Measurements from ENCODE around the gene ZNF658.
A peak's percentile ranks its signal among the peaks of the same experiment; 100 is the strongest.
"Not testable (repeated sequence)": the region's sequence is repeated elsewhere in the genome, so short reads cannot be mapped to it uniquely, and the experiment has no call there.

ZNF658 gene

DNA sequence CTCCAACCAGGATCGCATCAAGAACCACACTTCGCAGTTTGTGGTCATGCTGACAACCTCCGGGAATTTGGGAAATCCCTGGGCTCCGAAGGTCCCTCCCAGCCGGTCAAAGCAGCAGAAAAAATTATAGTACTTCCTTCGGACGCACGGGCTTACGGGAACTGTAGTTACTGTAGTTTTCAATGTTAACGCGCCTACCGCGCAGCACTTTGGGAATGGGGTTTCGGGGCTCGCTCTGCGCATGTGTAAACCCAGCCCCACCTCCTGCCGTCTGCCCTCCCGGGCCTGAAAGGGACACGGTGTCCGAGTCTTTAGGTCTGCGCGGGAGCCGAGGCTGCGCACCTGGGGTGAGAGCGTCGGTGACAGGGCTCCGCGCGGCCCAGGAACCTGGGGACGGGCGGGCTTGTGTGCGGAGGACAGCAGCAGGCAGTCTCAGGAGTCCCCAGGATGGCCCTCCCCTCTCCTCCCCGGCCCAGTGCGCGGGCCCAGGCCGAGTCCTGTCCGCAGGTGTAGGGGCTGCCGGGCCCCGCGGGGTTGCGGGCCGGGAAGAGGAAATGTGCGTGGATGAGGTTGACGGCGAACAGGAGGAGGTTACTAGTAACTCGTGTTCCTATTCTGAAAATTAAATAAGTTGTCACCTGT lies at the start of gene ZNF658:
ZNF658 (plus strand) TSS at position 236 of the 642 bp plus-strand sequence. CDS start 2,837 bp downstream, outside the sequence.
- H3K4me1 ChIP-seq (ENCODE audit: control insufficient read depth, insufficient read depth, low read length); H3K9ac ChIP-seq (ENCODE audit: low read depth, low read length); H3K27ac ChIP-seq (ENCODE audit: low read depth, low read length); H3K36me3 ChIP-seq (ENCODE audit: control insufficient read depth, insufficient read depth, low read length); H3K9me3 ChIP-seq (ENCODE audit: control insufficient read depth, insufficient read depth, low read length); H3K27me3 ChIP-seq (ENCODE audit: control insufficient read depth, insufficient read depth, low read length): not testable (repeated sequence)
- peak within 1 kb of the TSS; percentile 65 for H3K4me3 ChIP-seq (ENCODE audit: low read depth, low read length)

DNA sequence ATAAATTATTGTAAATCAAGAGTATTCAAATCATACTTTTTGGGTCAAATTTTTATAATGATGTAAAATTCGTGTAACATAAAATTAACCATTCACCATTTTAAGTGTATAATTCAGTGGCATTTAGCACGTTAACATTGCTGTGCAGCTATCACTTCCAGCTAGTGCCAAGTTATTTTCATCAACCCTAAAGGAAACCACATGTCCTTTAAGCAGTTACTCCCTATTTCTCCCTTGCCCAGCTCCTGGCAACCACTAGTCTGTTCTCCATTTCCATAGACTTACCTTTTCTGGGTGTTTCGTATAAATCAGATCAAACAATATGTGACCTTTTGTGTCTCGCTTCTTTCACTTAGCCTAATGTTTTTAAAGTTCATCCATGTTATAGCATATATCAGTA lies 38.8 kb upstream of the ZNF658 start:
- not testable (repeated sequence) for H3K36me3 ChIP-seq (ENCODE audit: control insufficient read depth, insufficient read depth, low read length); H3K9me3 ChIP-seq (ENCODE audit: control insufficient read depth, insufficient read depth, low read length); H3K27ac ChIP-seq (ENCODE audit: low read depth, low read length); H3K4me3 ChIP-seq (ENCODE audit: low read depth, low read length); H3K9ac ChIP-seq (ENCODE audit: low read depth, low read length); H3K4me1 ChIP-seq (ENCODE audit: control insufficient read depth, insufficient read depth, low read length); H3K27me3 ChIP-seq (ENCODE audit: control insufficient read depth, insufficient read depth, low read length)

DNA sequence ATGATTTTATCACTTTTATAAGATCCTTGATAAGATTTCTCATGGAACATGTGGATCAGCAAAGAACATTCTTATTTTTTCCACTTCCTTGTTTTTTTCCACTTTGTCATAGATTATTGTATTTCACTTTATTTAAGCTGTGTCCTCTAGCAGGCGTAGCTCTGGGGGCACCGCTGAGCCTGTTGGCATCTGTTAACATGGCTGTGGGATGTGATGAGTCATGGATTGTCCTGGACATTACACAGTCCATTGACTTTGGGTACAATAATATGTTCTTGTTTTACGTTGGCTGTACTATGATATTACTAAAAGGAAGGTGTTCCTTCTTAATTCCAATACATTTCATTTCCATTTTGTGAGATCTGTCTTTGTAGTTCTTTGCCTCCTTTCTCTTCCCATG lies 31.9 kb upstream of the ZNF658 start:
- H3K9me3 ChIP-seq (ENCODE audit: control insufficient read depth, insufficient read depth, low read length); H3K27me3 ChIP-seq (ENCODE audit: control insufficient read depth, insufficient read depth, low read length); H3K4me3 ChIP-seq (ENCODE audit: low read depth, low read length); H3K36me3 ChIP-seq (ENCODE audit: control insufficient read depth, insufficient read depth, low read length); H3K4me1 ChIP-seq (ENCODE audit: control insufficient read depth, insufficient read depth, low read length); H3K27ac ChIP-seq (ENCODE audit: low read depth, low read length); H3K9ac ChIP-seq (ENCODE audit: low read depth, low read length): not testable (repeated sequence)

- H3K27ac ChIP-seq (ENCODE audit: low read depth, low read length); H3K27me3 ChIP-seq (ENCODE audit: control insufficient read depth, insufficient read depth, low read length); H3K4me1 ChIP-seq (ENCODE audit: control insufficient read depth, insufficient read depth, low read length); H3K9me3 ChIP-seq (ENCODE audit: control insufficient read depth, insufficient read depth, low read length); H3K36me3 ChIP-seq (ENCODE audit: control insufficient read depth, insufficient read depth, low read length); H3K4me3 ChIP-seq (ENCODE audit: low read depth, low read length); H3K9ac ChIP-seq (ENCODE audit: low read depth, low read length): not testable (repeated sequence)
Observed at GRCh38 chr9:66880605-66881004, 19.9 kb upstream of the ZNF658 start.

DNA sequence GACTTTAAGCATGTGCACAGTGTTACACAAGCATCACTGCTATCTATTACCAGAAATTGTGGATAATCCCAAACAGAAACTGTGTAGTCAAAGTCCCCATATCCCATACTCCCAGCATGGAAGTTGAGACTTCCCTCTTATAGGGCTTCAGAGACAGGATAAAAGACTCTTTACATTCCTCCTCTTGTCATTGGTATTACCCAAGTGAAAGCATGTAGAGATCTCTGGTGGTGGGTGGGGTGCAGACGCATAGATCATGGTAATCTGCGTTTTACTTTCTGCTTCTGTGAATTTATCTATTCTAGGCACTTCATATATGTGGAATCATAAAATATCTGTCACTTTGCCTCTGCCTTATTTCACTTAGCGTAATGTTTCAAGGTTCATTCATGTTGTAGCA lies 18.7 kb upstream of the ZNF658 start:
- H3K36me3 ChIP-seq (ENCODE audit: control insufficient read depth, insufficient read depth, low read length); H3K27me3 ChIP-seq (ENCODE audit: control insufficient read depth, insufficient read depth, low read length); H3K27ac ChIP-seq (ENCODE audit: low read depth, low read length); H3K4me1 ChIP-seq (ENCODE audit: control insufficient read depth, insufficient read depth, low read length); H3K9me3 ChIP-seq (ENCODE audit: control insufficient read depth, insufficient read depth, low read length); H3K4me3 ChIP-seq (ENCODE audit: low read depth, low read length); H3K9ac ChIP-seq (ENCODE audit: low read depth, low read length): not testable (repeated sequence)

- H3K4me1 ChIP-seq (ENCODE audit: control insufficient read depth, insufficient read depth, low read length); H3K36me3 ChIP-seq (ENCODE audit: control insufficient read depth, insufficient read depth, low read length); H3K27me3 ChIP-seq (ENCODE audit: control insufficient read depth, insufficient read depth, low read length); H3K9ac ChIP-seq (ENCODE audit: low read depth, low read length); H3K9me3 ChIP-seq (ENCODE audit: control insufficient read depth, insufficient read depth, low read length); H3K4me3 ChIP-seq (ENCODE audit: low read depth, low read length); H3K27ac ChIP-seq (ENCODE audit: low read depth, low read length): not testable (repeated sequence)
Observed at GRCh38 chr9:66890334-66890733, 10.2 kb upstream of the ZNF658 start.

DNA sequence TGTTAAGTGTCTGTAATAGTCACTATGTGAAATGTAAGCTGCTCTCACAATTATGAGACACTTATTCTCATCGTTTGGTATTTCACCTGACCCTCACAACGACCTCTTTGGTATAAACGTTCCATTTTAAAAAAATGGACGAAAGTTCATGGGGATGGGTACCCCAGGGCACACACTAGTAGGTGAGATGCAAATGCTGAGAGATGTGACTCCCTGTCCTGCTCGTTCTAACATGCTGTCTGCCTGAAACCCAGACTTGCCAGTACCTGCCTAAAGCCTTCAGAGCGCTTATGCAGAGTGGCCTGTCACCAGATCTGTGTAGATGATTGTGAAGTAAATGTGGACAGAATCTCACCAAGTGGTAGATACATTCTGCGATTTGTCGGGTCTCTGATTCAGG lies 616 bp downstream of the ZNF658 start:
- not testable (repeated sequence) for H3K27ac ChIP-seq (ENCODE audit: low read depth, low read length); H3K9me3 ChIP-seq (ENCODE audit: control insufficient read depth, insufficient read depth, low read length); H3K4me1 ChIP-seq (ENCODE audit: control insufficient read depth, insufficient read depth, low read length); H3K9ac ChIP-seq (ENCODE audit: low read depth, low read length); H3K27me3 ChIP-seq (ENCODE audit: control insufficient read depth, insufficient read depth, low read length); H3K36me3 ChIP-seq (ENCODE audit: control insufficient read depth, insufficient read depth, low read length)
- H3K4me3 ChIP-seq (ENCODE audit: low read depth, low read length), result peak overlapping the region; percentile 65

DNA sequence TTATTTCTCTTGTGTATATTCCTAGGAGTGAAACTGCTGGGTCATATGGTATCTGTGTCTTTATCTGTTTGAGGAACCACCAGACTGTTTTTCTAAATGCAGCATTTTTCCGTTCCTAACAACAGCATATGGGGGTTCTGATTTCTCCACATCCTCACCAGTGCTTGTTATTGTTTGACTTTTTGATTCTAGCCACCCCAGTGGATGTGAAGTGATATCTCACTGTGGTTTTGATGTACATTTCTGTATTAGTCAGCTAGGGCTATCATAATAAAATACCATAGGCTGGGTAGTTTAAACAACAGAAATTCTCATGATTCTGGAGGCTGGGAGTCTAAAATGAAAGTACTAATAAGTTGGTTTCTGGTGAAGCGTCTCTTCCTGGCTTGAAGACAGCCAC lies 9.0 kb downstream of the ZNF658 start:
- H3K27me3 ChIP-seq (ENCODE audit: control insufficient read depth, insufficient read depth, low read length); H3K9ac ChIP-seq (ENCODE audit: low read depth, low read length); H3K4me1 ChIP-seq (ENCODE audit: control insufficient read depth, insufficient read depth, low read length); H3K27ac ChIP-seq (ENCODE audit: low read depth, low read length); H3K4me3 ChIP-seq (ENCODE audit: low read depth, low read length); H3K36me3 ChIP-seq (ENCODE audit: control insufficient read depth, insufficient read depth, low read length); H3K9me3 ChIP-seq (ENCODE audit: control insufficient read depth, insufficient read depth, low read length): not testable (repeated sequence)

DNA sequence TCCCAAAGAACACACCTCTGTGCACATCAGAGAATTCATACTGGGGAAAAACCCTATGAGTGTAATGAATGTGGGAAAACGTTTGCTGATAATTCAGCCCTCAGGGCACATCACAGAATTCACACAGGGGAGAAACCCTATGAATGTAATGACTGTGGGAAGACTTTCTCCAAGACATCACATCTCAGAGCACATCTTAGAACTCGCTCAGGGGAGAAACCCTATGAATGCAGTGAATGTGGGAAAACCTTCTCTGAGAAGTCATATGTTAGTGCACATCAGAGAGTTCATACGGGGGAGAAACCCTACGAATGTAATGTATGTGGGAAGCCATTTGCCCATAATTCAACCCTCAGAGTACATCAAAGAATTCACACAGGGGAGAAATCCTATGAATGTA lies 19.5 kb downstream of the ZNF658 start:
- not testable (repeated sequence) for H3K27ac ChIP-seq (ENCODE audit: low read depth, low read length); H3K36me3 ChIP-seq (ENCODE audit: control insufficient read depth, insufficient read depth, low read length); H3K27me3 ChIP-seq (ENCODE audit: control insufficient read depth, insufficient read depth, low read length)

DNA sequence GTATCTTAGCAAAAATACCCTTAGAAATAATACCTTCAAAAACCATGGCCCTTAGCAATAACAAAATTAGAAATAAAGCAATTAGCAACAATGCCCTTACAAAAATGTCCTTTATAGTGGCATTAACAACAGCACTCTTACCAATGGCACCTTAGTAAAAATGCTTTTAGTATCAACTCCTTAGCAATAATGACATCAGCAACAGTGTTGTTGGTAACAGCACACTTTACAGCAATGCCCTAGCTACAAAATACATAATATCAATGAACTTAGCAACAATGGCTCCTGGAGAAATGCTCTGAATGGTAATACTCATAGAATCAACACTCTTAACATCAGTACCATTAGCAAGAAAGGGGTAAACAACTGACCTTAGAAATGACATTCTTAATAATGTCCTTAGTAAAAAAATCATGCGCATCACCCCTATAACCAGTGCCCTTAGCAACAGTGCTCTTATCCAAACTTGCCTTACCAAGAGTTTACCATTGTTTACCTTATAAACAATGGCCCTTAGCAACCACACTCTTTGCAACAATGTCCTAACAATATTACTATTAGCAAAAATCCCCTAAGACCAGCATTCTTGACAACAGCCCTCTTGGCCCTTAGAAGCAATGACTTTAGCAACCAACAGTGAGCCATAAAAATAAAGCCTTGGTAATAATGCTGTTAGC lies 35.8 kb downstream of the ZNF658 start:
- H3K9ac ChIP-seq (ENCODE audit: low read depth, low read length); H3K36me3 ChIP-seq (ENCODE audit: control insufficient read depth, insufficient read depth, low read length); H3K9me3 ChIP-seq (ENCODE audit: control insufficient read depth, insufficient read depth, low read length); H3K4me1 ChIP-seq (ENCODE audit: control insufficient read depth, insufficient read depth, low read length); H3K27me3 ChIP-seq (ENCODE audit: control insufficient read depth, insufficient read depth, low read length); H3K27ac ChIP-seq (ENCODE audit: low read depth, low read length); H3K4me3 ChIP-seq (ENCODE audit: low read depth, low read length): not testable (repeated sequence)

More for the DNA sequence above, 19.5 kb downstream of the ZNF658 start:
- not testable (repeated sequence) for H3K4me1 ChIP-seq (ENCODE audit: control insufficient read depth, insufficient read depth, low read length); H3K4me3 ChIP-seq (ENCODE audit: low read depth, low read length); H3K9me3 ChIP-seq (ENCODE audit: control insufficient read depth, insufficient read depth, low read length); H3K9ac ChIP-seq (ENCODE audit: low read depth, low read length)

- not testable (repeated sequence) for H3K9ac ChIP-seq (ENCODE audit: low read depth, low read length); H3K27me3 ChIP-seq (ENCODE audit: control insufficient read depth, insufficient read depth, low read length); H3K27ac ChIP-seq (ENCODE audit: low read depth, low read length); H3K4me3 ChIP-seq (ENCODE audit: low read depth, low read length); H3K36me3 ChIP-seq (ENCODE audit: control insufficient read depth, insufficient read depth, low read length); H3K9me3 ChIP-seq (ENCODE audit: control insufficient read depth, insufficient read depth, low read length); H3K4me1 ChIP-seq (ENCODE audit: control insufficient read depth, insufficient read depth, low read length)
Observed at GRCh38 chr9:66937662-66938061, 37.1 kb downstream of the ZNF658 start.

All from HUES48 (cell line).